Upper lobe of left lung (tissue), 4 donors: ENCODE results near the gene MMP3.

Experiments used
- CTCF ChIP-seq, 6 experiments: fragments of 450-650 bp in 4 of 6; fragments of 200-600 bp in 2 of 6; sonication (generic) in 2 of 6; IDR thresholded peaks; one replicate each; pipeline ENCODE4 v1.5.1; 2016 to 2019; ENCODE audit warnings: antibody characterized with exemption in 6 of 6
- EP300 ChIP-seq, 4 donors: sonication (generic); formaldehyde crosslinking; IDR thresholded peaks; one replicate each; pipeline ENCODE4 v1.5.1; 2017; ENCODE audit warnings: antibody characterized with exemption in 4 of 4, control low read depth in 2 of 4
- POLR2A ChIP-seq, 4 donors: fragments of 450-650 bp; IDR thresholded peaks; one replicate each; pipeline ENCODE4 v1.5.1; 2016 to 2017; ENCODE audit warnings: antibody characterized with exemption in 4 of 4, mild to moderate bottlenecking in 2 of 4

GRCh38 chr11:102831128-102831488 lies 12.3 kb downstream of the MMP3 start:
- TF ChIP-seq POLR2A (IDR thresholded peaks at IDR 0.05) (no peak), EP300 (IDR thresholded peaks at IDR 0.05) (no peak), CTCF (IDR thresholded peaks at IDR 0.05) (no peak)
